Renal cortex interstitium (tissue), 11 donors: ENCODE data around the gene CLUH. TPM values are rescaled to one million over a fixed set of nuclear protein-coding genes. Genes with fewer than 3 reads are reported as not detected.
"Not testable (repeated sequence)": the region's sequence is repeated elsewhere in the genome, so short reads cannot be mapped to it uniquely, and the experiment has no call there.

Experiments used
- DNase-seq, 11 donors: peaks; one replicate each; pipeline ENCODE4 v3.0.0-alpha.2; 2013; ENCODE audit warnings: low read depth in 9 of 11, low spot score in 4 of 11; ENCODE audit errors: extremely low read depth in 1 of 11
- polyA plus RNA-seq, 3 donors: library from polyadenylated mRNA; unstranded; fragments of 120-200 nt; gene quantifications; one replicate each; pipeline ENCODE4 v1.2.1, GENCODE V29; 2013; ENCODE audit not compliant: insufficient read length in 3 of 3

The CLUH gene
- polyA plus RNA-seq, 3 donors = 44.2 to 69.3 (median 50.6) TPM

DNA sequence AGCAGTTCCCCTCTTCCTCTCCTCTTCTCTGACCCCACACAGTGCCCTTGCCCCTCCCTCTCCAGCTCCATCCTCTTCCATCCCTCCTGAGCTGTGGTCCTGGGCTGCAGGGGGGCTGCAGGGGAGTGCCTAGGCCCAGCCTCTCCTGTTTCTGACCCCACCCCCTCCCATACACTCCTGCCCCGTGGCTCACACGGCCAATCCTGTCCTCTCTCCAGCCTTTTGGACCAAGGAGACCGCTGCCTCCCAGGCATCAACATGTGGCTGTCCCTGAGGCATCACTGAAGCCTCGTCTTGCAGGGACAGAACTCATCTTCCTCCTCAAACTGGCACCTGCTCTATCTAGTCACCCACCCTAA is 6.7 kb downstream of the CLUH start:
- DNase-seq = no peak

DNA sequence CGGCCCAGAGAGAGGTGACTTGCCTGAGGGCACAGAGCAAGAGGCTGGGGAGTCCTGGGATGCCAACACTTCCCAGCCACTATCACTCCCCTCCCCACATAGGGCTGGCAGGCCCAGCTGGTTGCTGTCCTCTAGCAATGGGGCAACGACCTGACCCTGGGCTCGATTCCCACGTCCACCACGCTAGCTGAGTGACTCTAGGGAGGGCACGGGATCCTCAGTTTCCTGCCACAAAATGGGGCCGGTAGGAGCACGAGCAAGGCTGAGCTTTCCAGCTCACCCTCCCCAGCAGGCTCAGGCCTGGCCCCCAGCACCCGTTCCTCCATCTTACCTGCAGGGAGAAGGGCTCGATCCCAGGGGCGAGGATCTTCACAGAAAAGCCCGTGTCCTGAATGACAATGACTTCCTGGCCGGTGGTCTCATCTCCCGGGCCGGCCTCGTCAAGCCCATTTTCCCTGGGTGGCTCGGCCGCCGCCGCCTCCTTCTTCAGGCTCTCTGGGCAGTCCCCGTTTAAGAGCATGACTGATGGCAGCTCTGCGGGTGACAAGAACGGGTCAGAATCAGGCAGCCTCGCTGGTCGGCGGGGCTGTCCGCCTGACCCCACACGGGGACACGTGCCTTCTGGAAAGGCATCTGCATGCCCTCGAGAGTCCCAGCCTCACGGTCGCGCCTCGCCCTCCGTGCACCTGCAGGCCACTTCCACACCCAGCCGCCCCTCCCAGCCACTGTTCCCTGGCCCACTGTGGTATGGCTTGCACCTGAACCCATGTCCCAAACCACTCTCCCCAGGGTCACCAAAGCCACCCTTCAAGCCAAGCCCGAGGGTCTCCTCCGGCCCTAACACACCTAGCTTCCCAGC is 7.3 kb downstream of the CLUH start:
- DNase-seq = no peak

DNA sequence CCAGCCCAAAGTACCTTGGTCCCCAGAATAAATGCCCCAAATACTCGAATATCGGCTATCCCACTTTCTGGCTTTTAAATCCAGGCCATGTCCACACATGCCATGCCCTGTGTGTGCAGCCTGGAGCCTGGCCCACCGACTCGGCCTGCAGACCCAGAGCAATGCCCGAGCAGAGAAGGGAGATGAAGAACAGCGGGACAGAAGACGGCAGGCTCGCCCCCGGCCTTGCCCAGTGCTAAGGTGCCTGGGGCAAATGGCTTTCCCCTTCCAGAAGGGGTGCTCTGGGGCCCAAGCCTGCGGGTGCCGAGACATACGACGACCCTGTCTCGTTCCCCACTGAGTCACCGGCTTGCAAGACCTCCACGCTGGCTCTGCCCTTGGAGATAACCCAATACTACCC is 8.0 kb downstream of the CLUH start:
- DNase-seq = no peak

DNA sequence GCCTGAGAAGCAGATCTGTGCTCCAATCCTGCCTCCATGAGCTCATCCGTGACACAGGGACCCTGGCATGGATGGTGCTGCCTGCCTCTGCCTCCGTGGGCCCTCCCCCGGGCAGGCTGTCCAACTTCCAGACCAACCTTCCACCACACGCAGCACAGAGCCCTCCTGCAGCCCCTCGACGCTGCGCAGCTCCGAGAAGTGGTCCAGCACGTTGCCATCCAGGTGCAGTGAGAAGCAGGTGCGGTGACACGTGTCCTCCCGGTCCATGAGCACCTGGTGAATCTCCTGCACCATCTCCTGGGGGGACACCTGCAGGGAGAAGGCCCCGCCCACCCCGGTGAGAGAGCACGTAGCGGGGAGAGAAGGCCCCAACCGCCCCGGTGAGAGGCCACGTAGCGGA is 8.4 kb downstream of the CLUH start:
- DNase-seq = no peak

DNA sequence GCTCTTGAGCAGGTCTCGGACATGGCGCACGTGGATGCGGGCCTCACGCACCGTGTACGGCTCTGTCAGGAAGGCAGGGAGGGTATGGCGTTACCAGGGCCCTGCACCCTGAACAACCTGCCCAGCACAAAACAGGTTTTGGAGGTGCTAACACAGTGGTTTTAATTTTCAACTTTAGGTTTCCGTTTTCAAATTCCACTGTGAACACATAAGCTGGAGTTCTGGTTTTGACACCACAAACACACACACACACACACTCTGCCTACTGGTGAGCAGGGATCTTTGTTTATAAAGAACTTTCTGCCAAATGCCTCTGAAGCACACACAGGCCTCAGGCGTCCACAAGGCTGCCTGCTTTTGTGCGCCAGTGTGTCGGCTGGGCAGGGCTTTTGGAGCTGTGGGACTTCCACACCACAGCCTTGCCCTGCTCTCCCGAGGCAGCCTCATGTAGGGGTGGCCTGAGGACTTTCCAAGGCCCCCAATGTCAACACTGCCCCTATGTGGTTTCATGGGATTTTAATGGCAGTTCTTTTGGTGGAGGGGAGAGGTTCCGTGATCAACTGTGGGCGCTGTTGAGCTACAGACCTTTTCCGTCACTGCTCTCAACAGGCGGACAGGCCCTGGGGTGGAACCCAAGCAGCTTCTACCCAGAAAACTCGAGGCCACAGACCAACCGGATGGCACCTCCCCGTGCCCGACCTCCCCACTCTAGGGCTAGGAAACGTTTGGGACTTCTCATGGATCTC is 9.4 kb downstream of the CLUH start:
- no peak for DNase-seq

DNA sequence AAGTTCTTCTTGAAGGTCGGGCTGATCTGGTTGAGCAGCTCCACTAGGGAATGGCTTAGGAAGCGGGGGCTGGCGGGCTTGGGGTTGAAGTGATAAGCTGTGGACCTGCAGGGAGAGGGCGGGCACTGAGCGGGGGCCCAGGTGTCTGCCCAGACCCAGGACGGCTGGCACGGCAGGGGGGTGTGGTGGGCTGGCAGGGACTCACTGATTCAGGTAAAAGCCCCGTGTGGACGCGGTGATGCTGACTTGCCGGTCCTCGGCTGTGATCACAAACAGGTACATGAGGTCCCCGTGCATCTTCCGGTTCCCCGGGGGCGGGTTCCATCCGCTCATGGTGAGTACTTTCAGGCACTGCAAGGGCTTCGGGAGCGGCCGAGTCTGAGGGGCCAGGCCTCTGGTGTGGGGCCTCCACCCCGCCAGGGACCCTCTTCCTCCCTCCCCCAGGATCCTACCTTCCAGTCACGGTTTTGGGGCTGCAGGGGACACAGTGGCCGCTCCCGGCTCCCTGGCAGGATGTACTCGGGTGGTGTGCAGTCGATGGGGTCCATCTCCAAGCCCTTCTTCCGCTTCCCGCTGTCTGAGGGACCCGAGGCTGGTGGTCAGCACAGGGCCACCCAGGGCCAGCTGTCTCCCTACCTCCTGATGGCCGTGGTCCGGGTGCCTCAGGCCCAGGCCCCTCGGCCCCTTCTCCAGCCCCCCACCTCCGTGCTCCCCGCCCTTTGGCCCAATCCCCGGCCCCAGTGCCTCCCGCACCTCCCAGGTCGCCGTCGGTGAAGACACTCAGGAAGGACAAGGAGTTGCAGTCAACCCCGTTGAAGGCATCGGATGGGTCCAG is 10.2 kb downstream of the CLUH start:
- DNase-seq = no peak

DNA sequence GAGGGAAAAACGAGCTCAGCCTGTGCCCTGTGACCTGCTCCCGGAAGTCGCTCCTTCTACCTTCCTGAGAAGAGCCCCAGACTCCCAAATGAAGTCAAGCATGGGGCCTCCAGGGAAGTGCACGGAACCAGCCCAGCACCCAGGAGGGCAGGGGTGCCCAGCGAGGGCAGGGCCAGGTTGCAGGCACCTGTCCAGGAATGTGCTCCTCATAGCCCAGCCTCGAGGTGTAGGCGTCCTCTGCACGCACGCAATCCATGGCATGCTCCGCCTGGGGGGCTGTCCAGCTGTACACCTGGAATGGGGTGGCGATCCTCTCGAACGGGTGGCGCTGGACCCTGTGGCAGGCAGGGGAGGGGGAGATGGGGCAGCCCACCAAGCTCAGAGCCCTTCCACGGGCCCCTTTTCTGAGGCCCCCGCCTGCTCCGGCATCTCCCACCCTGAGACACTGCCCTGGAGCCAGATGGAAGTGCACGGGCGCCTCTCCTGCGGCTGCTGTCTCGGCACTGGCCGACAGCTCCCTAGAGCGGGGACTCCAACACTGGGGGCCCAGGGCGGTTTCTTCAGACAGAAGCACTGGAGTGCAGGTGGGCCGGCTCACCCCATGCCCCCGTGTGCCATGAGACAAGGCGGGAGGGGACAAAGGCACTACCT is 10.9 kb downstream of the CLUH start:
- DNase-seq = no peak

DNA sequence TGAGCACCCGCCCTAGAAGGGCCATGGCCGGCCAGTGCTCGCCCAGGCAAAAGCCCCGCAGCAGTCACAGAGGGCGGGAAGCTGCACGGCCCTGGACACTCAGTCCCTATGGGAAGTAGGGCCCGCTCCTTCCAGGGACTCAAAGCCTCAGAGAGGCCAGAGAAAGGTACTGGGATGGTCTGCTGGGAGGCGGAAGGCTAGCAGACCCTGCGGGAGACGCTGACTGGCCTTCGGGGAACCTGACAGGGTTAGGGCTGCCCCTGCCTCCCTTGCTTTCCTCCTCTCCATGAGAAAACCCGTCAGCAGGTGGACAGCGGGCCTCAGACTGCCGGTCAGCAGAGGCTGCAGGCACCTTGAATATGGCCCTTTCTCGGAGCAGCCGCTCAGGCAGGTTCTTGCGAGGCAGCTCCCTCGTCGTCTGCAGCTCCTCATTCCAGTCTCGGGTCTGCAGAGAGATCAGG is 11.5 kb downstream of the CLUH start:
- DNase-seq = no peak

DNA sequence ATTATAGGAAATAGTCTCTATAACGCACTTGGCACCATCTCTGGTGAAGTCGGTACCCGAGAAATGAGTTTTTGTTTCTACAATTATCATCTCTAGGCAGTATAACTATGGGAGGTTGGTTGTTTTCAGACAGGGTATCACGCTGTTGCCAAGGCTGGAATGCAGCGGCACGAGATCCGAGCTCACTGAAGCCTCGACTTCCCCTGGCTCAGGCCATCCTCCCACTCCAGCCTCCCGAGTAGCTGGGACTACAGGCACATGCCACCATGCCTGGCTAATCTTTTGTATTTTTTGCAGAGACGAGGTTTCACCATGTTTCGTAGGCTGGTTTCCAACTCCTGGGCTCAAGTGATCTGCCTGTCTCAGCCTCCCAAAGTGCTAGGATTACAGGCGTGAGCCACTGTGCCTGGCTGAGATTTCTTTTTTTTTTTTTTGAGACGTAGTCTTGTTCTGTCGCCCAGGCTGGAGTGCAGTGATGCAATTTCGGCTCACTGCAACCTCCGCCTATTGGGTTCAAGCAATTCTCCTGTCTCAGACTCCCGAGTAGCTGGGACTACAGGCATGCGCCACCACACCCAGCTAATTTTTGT is 12.3 kb downstream of the CLUH start:
- DNase-seq = not testable (repeated sequence)

DNA sequence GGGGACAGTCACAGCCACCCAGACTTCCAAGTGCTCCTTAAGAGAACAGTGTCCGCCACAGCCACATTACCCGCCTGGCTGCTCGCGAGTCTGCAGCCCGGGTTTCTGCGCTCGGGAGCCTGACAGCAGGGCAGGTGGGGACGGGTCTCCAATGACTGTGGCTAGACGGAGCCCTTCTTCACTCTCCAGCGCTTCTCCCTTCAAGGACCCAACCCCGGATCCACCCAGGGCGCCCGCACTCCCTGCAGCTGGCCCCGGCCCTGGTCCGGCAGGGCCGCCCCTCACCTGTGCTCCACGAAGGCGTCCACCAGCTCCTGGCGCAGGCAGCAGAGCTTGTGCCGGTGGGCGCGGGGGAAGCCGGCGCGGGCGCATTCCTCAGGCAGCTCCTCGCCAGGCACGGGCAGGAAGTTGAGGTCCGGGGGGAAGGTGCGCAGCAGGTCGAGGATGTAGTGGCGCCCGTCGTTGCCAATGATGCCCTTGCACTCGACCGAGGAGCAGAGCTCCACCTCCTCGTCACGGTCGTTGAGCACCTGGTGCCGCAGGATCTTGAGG is 13.9 kb downstream of the CLUH start:
- no peak for DNase-seq

DNA sequence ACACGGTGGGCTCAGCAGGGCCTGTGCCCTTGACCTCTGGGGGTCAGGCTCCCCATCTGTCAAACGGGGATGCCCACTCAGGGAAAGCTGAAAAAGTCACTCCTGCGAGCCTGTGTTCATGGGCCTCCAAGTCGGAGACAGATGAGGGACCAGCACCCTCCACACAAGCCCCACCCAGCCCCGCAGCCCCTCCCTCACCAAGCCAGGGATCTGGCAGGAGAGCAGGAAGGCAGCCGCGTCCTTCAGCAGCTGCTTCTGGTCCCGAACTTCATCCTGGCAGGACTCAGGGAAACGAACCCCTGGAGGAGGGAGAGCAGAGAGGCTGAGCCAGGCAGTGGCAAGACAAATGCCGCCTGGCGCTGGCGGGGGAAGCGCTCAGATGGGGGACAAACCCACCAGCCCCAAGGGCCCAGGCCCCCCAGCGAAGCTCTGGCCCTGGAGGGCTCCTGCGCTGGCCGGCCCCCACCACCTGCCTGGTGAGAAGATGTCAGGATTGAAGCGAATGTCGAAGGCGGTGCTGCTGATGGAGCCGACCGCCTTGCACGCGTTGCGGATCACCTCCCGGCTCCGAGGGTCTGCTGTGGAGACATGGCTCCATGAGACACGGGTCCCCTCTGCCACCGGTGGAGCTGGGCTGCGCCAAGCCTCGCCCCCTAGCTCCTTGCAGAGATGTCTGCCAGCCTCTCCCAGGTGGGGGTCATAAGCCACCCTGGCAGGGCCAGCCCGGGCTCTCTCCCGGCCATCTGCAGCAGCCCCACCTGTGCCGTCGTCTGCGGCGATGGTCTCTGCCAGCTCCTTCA is 15.4 kb downstream of the CLUH start:
- no peak for DNase-seq

DNA sequence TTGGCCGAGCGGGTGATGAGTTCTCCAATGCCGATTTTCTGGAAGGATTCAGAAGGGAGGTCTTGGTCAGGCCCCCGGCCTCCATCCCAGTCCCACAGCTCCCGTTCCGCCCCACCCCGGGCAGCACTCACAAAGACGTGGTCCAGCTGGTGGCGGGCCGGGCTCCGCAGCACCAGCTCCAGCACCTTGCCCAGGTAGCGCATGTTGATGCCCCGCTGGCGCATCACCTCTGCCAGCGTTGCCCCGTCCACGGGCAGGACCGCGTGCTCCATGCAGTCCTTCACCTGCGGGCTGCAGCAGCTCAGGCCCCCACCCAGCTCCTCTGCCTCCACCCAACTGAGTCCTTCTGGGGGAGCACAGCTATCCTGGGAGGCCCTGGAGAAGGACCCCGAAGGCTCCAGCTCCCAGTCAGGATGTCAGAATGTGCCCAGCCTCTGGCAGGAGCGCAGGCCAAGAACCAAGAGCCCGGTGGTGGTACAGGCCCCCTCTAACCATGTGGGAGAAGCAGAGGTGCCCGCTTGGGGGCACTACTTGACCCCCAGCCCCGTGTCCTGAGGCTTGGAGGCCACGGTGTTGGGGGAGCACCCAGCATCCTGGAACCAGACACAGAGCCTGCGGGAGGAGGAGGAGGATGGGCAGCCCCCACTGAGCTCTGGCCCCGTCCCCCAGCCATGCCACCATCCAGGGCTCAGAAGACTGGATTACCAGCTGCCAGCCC is 16.2 kb downstream of the CLUH start:
- no peak for DNase-seq

DNA sequence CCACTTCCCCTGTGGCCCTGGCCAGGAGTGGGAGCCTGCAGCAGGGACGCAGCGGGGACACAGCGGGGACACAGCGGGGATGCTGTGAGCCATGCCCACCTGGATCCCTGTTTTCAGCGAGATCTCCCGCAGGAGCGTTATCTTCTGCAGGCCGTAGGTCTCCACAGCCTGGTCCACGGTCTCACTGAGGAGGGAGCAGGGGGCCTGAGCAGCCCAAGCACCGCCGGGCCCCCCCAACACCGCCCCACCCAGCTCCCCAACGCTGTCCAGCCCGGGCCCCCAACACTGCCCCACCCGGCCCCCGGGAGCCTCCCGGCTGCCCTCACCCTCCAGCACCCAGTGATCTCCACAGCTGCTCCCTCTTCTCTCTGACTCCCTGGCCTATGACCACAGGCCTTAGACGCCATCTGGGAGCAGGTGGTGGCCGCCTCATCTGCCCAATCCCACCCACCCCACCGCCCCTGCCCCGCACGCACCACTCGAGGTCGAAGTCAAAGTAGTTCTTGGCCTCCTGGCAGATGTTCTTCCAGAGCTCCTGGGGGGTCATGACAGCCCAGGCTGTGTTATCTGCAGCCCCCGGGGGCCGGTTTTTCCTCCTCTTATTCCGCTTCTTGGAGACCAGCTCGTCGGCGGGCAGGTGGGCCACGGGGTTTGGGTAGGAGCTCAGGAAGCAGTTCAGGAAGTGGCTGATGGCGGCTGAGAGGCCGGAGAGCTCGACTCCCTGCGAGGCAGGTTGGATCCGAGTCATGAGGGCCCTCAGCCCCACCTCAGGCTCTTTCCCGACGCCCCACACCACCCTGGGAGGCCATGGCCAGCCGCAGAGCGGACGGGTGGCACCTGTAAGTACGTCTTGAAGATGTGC is 17.0 kb downstream of the CLUH start:
- no peak for DNase-seq

DNA sequence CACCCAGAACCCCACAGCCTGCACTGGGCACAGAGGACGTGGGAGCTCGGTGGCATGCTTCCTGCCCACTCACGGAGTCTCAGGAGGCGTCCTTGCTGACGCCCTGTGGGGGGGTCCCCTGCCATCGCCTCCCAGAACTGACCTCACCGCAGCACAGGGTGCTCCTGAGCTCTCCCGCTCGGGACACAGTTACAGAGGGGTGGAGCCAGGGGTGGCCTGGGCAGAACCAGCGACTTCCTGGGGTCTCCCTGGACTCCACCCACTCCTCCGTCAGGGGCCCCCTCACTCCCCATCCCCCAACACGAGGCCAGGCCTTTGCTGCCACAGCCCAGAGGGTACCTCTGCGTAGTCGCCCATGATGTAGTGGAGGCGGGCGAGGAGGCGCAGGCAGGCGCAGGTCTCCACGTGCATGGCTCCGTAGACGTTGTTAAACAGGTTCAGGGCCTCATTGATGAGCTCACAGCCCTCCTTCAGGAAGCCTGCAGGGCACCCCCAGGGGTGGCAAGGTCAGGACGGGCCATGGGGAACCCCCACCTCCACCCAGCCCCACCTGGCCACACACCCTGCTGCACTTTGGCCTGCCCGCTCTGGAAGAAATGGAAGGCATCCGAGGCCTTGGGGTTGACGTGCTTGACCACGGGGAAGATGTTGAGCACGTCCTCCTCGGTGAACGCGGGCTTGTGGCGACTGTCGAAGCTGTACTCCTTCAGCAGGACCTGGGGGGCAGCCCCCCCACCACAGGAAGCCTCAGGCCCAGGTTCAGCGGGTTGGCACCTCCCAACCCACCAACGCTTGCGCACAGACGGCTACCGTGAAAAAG is 17.8 kb downstream of the CLUH start:
- DNase-seq = no peak

DNA sequence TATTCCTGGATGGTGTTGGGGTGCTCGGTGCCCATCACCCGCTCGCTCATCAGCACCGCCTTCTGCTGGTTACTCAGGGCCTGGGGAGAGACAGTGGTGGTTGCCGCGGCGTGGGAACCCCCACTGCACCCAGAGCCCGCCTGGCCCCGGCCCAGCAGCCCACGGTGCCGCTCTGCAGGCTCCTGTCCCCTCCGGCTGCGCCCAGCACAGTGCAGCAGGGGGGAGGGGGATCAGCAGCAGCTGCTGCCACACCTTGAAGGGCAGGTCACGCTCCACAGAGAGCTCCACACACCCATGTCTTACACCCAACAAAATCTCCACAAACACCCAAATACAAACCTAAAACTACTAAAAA is 18.8 kb downstream of the CLUH start:
- DNase-seq = no peak
